OCI-LY3 (cell line): ENCODE results near the gene EGFL7.

Experiments used
- EZH2phosphoT487 ChIP-seq: fragments of 200-600 bp; shearing (Covaris generic); IDR thresholded peaks from 2 replicates; pipeline ENCODE4 v1.6.1; 2018; ENCODE audit warnings: antibody characterized with exemption, mixed run types, low read depth
- TF ChIP-seq, protein P1 (sequence below): fragments of 200-600, 300-600 bp; sonication (generic); IDR thresholded peaks from 2 replicates; pipeline ENCODE4 v1.5.1; 2014; ENCODE audit warnings: antibody characterized with exemption, low read length, low read depth

DNA sequence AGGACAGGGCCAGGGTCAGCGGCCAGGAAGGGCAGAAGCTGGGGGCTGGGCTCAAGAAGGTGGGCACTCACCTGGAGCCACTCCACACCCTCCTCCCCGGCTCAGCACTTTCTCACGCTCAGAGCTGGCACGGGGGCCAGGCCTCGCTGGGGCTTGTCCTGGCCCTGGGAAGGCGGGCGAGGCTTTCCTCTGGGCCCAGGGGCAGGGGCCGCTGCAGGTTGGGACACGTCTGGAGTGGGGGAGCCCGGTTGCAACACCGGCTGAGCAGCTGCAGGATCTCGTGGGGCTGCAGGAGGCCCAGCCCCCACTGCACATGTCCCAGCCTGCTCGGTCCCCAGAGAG, 38.9 kb upstream of the EGFL7 start:
- TF ChIP-seq, protein P1, sequence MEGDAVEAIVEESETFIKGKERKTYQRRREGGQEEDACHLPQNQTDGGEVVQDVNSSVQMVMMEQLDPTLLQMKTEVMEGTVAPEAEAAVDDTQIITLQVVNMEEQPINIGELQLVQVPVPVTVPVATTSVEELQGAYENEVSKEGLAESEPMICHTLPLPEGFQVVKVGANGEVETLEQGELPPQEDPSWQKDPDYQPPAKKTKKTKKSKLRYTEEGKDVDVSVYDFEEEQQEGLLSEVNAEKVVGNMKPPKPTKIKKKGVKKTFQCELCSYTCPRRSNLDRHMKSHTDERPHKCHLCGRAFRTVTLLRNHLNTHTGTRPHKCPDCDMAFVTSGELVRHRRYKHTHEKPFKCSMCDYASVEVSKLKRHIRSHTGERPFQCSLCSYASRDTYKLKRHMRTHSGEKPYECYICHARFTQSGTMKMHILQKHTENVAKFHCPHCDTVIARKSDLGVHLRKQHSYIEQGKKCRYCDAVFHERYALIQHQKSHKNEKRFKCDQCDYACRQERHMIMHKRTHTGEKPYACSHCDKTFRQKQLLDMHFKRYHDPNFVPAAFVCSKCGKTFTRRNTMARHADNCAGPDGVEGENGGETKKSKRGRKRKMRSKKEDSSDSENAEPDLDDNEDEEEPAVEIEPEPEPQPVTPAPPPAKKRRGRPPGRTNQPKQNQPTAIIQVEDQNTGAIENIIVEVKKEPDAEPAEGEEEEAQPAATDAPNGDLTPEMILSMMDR: no peak
- no peak for TF ChIP-seq EZH2phosphoT487
